Stimulated activated CD8-positive, alpha-beta memory T cell treated with anti-CD3 and anti-CD28 coated beads, Interleukin-12 subunit alpha, Interleukin-12 subunit beta, amount 100 ng/mL, for 24 hours (primary cell): ENCODE data around the gene ADCY5.

Source experiments
- DNase-seq: peaks from one replicate; pipeline ENCODE4 v3.0.0-alpha.2; 2020; ENCODE audit errors: extremely low read depth

The ADCY5 gene

GRCh38 chr3:123386477-123387040 lies 62.3 kb downstream of the ADCY5 start:
- DNase-seq: no peak

DNA sequence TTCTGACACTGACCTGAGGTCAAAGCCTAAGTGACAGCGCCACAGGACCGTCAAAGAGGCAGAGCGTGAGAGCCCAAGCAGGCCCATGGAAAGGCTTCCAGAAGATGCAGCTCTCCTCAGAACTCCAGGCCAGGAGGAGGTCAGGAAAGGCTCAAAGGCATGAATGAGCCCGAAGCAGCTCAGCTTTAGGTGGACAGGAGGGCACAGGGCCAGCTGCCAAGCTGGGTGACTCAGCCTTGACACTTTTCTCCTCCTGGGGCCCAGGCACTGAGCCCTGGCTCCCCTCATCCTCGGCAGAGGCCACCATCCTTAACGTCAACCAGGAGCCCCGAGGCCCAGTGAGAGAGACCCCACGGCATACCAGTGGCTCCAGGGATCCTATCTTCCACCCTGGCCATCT lies 62.9 kb downstream of the ADCY5 start:
- no peak for DNase-seq

DNA sequence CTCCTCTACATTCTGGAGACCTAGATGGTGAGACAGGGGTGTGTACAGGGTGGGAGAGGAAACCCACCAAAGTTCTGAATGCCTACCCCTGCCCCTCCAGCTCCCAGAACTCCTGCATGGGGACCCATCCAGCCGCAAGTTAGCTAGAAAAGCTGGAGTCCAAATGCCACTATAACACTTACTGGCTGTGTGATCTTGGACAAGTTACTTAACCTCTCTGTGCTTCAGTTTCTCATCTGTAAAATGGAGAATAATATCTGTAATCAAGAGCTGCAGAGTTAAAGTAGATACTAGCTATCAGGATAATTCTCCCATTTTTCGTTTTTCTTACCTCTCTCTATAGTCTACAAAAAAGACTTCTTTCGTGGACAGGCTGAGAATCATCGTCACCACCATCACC lies 63.4 kb downstream of the ADCY5 start:
- DNase-seq: no peak

DNA sequence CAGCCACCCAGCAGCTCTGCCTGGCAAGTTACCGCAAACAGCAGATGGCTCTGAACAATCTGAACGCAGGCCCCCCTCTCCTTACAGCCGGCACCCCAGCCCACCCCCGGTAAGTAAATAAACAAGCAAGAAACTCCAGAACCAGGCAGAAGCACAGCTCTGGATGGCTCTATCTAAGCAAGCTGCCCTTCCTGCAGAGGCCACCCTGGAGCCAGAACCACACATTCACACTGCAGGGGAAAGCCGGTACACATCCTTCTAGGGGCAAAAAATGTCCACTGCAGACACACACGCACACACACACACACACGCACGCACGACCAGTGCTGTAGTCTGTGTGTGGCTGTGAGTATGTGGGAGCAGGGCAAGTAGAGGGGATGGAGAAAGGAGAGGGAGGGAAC lies 63.9 kb downstream of the ADCY5 start:
- no peak for DNase-seq

DNA sequence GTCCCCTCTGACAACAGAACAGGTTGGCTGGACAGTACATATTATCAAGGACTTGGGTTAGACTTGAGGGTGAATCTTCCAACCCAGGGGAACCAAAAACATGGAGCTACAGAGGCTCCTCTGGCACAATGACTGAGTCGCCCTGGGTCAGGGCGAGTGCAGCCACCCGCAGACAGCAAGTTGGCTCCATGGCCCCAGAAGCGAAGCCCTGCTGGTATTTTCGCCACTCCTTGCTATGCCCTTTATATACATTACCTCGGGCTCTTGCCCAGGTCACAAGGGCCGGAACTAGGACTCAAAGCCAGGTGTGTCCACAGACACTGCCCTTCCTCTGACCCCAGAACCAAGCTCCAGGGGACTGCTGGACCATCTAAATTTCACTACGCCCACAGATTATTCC lies 64.6 kb downstream of the ADCY5 start:
- DNase-seq: no peak

GRCh38 chr3:123383091-123384053 lies 65.5 kb downstream of the ADCY5 start:
- DNase-seq: no peak

DNA sequence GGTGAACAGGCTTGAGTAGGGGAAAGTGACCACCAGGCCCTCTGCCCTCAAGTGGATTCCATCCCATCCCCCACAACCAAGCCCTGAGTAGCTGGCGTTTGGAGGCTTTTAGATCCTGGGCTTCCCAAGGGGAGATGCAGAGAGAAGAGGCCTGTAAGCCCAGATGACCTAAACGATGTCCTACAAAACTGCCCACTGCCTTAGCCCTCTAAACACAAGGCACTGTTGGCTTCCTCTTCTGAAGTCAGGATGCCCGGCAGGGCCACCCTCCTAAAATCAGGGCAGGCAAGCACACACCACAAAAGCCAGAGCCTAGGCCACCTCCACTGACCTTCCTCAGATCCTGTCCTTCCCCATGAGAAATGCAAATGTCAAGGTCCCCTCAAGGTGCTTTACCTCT lies 68.6 kb downstream of the ADCY5 start:
- DNase-seq: no peak

- no peak for DNase-seq
Measured at GRCh38 chr3:123379041-123379830, 69.7 kb downstream of the ADCY5 start.

DNA sequence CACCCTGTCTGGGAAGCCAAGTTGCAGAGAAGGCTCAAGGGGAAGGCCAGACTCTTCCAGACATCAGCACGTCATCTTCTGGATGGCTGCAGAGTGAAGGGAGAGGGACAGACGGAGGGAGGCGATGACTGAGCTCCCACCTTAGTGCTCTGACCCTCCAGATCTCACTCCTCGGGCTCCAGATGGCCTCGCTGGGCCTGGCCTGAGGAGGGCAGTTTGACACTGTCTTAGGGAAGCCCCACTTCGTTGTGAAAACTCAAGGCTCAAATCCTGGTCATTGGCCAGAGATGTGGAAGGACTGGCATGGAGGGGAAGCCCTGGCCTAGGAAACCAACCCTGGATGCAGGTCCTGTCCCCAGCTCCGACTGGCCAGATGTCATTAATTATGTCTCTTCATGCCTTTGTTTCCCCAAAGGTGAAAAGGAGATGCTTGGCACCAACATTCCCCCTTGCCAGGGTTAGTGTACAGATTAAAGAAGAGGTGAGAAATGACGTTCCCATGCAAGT lies 70.4 kb downstream of the ADCY5 start:
- no peak for DNase-seq

- no peak for DNase-seq
Measured at GRCh38 chr3:123377243-123377740, 71.6 kb downstream of the ADCY5 start.

DNA sequence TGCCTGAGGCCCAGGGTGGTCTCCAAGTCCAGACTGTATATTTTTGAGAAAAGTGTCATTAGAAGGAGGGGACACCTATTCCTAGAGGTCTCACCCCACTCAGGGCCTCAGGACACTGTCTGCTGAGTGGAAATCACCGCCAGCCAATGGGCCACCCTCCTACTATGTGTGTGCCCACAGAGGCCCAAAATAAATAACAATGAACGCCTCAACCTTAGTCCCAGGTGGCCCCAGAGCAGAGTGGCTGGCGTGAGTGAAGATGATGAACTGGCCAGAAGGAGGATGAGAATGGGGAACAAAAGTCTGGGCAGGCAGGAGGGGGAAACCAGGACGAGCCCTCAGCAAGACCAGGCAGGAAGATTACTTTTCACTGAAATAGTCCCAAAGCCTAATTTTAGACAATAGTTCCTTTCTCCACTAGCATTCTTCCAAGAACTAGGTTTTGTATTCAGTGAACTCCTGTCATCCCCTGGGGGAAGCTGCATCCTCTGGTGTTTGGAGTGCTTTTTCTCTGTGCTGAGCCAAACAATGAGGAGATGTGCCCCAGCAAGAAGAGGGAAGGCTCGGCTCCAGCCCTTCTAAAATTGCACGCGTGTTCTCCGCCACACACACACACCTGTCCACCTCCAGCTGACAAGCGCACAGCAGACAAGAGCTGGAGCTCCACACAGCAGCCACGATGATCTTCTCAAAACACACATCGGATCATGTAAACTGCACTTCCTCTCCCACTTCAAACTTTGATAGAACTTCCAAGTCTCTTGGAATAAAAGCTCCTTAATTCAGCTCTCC lies 72.2 kb downstream of the ADCY5 start:
- DNase-seq: no peak

DNA sequence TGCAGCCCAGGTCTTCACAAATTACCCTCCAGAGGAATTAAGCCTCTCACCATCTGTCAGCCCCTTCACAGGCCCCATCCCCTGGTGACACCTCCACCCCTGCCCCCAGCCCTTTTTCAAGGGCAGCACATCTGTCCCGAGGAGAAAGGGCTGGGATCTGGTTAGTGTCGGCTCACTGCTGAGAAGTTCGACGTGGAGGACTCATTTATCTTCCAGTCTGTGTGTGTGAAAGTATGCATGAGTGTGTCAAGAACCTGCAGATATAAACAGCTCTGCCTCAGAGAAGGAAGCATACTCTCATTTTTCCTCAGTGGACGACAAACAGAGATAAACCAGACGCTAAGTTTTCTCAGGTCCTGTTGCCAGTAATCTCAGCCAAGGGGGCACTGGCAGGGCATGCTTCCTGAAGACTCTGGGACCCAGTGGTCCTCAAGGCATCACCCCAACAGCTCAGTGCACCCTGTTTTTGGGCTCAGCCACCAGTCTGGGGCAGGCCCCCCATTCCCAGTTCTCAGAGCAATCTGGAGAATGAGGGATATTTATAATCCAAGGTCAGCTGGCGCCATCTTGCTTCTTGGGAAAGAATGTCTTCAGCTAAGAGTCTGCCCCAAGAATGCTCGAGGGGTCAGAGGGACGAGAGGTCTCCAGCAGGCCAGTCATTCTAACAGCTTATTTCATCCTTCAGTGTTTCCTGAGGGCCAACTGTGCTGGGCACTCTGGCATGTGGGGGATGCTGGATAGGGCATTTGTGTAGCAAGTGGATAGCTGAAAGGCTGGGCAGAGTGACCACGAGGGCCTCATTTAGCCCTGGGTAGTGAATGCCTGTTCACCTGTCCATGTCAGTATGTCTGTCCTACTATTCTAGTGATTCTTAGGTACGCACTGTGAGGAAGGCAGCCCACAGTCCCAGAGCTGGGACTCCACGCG lies 73.6 kb downstream of the ADCY5 start:
- DNase-seq: no peak

GRCh38 chr3:123374016-123374415 lies 74.9 kb downstream of the ADCY5 start:
- no peak for DNase-seq

DNA sequence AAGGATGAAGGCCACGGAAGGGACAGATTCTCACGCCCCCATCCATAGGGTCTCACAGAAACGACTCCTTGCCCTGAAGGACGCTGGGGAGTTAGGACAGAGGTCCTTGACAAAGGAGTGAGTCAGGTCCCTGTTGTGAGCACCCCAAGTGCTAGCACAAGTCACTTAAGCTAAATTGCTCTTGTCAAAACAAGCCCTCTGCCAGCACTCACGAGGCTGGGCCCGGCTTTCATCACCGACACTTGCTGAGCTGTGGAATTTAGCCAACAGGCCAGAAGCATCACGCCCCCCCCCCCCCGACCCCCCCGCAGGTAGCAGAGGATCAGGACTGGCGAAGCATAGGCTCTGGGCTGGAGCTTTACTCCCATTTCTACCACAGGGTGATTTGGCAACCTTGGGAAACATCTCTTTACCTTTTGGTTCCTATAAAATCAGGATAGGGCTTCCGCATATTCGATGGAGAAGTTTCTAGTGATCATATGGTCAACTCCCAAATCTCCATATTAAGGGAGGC lies 75.4 kb downstream of the ADCY5 start:
- DNase-seq: no peak

GRCh38 chr3:123372686-123373473 lies 76.0 kb downstream of the ADCY5 start:
- DNase-seq: no peak

GRCh38 chr3:123371859-123372685 lies 76.8 kb downstream of the ADCY5 start:
- DNase-seq: no peak

DNA sequence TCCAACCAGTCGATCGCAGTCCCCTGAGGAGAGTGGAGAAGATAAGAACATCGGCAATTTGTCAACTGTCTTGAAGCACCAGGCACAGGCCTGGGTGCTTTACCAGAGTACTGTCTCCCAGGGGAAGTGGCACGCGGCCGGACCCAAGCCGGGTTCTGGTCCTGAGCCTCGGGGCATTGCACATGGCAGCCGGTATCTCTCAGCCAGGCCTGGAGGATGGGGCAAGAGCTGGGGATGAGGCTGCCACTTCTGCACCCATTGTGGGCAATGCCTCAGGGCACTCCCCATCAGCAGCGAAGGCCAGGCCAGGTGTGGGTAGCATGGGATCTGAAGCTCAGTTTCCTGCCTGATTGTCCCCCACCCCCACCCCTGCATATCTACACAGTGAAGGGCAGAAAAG lies 77.5 kb downstream of the ADCY5 start:
- no peak for DNase-seq

DNA sequence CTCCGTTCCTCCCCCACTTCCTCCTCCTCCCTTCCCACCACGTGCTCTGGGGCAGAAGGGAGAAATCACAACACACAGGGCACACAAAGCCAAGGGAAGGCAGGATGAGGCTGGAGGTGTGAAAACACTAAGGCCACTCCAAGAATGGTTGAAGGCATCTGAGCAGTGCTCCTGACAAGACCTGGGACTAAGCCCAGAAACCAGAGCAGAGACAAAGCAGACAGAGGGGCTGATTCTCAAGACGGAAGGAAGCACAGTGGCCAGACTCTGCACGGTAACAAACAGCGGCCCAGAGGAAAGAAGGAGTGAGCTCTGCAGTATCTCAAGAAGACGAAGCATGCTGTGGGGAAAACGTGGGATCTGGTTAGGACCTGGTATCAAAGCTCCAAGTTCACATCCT lies 78.1 kb downstream of the ADCY5 start:
- DNase-seq: no peak
